Cerebellar cortex (tissue), 1 donor: ENCODE results near the gene HOPX.
"Not testable (repeated sequence)": the region's sequence is repeated elsewhere in the genome, so short reads cannot be mapped to it uniquely, and the experiment has no call there.

Experiments used
- DNase-seq: peaks from one replicate; pipeline ENCODE4 v3.0.0-alpha.2; 2015; ENCODE audit warnings: low spot score

The HOPX gene

GRCh38 chr4:56688094-56688647 is 7.1 kb upstream of the HOPX start:
- no peak for DNase-seq

DNA sequence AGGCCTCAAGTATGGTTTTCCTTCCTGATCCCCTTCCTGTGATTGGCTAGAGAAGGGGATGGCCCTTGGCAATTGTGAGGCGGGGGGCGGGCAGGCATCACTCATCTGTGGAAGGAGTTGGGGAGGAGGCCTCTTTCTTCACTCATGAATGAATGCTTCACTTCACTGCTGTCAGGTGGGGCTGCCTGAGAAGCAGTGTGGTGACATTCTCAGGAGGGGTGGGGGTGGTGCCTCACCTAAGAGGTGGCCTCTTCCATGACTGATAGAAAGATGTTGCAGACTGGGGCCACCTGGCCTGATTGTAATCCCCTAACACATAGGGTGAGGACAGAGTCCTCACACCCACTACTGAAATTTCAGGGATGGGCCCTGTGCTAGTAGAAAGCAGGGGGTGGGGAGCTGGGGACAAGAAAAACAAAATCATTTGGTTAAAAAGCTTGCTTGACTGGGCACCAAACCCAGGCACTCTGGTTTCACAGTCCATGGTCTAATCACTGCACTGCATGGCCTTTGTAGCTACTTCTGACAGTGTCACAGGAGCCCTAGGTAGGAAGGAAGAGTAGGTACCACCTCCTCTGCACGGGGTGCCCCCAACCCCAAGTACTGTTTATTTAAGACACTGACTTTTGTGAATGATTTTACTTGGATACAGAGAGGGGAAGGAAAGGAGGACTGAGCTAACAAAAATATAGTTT is 5.6 kb upstream of the HOPX start:
- no peak for DNase-seq

DNA sequence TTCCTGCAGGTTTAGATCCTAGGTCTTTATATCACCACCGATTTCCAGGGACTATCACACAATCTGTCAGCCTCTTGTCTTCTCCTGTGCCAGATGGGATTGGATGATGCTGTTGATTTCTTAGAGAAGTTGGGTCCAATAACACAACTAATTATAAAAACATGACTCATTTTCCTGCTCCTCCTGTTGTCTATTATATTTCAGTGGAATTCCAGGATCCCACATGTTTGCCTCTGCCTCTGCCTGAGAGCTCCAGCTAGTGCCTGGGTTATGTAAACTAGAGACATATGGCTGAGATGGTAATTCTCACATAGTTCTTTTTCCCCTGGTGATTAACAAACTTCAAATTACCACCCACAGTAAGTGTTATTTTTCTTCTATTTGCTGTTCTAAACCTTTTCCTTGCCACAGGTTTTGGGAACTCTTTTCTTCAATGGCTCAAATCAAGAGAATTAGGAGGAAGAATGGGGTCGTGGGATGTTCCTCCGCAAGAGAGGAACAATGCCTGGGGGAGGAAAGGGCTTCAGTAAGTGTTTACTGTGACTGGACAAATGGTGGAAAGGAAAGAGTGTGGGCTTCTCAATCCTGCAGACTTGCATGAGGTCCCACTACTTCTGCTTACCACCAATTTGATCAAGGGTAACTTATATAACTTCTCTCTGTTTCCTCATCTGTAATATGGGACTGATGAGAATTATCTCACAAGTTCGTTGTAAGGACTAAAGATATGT is 3.4 kb upstream of the HOPX start:
- DNase-seq = no peak

DNA sequence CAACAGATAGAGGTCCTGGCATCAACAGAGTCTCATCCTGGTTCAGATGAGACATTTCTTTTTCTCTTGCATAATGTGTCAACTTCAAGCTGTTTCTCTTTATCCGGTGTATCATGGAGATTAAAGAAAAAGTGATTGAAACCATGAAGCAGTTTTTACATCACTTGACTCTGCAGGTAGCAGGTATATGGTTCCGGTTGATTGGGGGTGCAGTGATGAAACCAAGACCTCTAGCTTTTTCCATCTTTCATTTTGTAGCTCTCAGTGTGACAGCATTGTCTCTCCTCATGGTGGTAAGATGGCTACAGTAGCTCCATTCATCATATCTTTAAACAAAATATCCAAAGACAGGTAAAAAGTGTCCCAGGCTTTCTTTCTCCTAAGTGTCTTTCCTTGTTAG is 2.4 kb upstream of the HOPX start:
- DNase-seq = no peak

DNA sequence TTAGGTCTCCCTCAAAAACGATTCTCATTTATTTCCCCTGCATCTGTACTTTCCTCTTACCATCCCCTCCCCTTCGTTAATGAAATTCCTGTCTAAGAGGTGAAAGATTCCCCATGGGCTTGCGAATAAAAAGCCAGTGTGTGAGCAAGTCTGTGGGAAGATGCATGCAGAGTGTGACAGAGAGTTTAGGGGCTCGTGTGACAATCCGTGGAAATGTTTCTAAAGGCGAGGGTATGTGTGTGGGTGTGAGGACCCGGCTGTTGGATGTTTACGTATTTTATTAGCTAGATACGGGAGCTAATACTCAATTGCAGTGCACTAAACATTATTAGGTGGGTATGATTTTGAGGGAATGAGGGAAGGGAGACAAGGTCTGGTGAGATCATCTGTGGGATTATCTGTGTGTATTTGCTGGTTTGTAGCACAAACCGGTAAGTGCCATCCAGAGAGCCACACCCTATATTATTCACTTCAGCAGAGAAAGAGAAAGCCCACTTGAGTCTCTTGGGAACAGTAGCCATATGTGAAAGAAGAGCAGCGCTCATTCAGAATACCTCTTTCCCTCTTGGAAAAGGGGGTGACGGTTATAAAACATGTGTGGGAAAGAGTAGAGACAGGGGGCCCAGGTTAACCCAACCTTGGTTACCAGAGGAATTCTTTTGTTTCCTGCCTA is 893 bp upstream of the HOPX start:
- DNase-seq = no peak

DNA sequence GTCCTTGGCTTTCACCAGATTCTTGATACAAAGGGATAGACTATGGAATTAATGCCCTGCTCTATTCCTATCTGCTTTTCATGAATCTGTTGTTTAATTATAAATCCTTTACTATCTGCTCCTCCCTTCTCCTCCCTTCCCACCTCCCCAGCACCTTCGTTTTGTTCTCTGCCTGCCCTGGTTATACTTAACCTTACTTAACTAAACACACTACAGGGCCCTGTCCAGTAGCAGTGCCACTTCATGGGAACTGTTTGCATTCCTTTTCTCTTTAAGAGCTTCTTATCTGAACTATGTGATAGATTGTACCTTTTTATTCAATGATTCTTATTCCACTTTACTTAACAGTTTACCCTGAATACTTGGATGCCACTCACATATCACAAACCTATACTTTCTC is 830 bp downstream of the HOPX start:
- DNase-seq = no peak

- no peak for DNase-seq
Measured at GRCh38 chr4:56677711-56678110, 3.4 kb downstream of the HOPX start.

DNA sequence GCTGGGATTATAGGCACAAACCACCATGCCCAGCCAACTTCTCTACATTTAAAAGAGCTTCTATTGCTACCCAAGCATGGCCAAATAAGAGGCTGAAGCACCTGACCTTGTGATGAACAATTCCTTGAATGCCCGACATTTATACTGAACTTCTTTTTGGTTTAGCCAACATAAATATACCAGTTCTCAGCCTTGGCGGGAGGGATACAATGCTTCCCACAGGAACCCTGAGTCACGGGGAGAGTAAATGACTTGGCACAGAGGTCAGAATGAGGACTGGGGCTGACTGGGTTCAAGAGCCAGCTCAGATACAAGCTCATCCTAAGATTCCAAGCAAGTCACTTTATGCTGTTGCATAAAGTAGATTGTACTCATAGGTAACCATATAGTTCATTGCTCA is 6.1 kb downstream of the HOPX start:
- no peak for DNase-seq

DNA sequence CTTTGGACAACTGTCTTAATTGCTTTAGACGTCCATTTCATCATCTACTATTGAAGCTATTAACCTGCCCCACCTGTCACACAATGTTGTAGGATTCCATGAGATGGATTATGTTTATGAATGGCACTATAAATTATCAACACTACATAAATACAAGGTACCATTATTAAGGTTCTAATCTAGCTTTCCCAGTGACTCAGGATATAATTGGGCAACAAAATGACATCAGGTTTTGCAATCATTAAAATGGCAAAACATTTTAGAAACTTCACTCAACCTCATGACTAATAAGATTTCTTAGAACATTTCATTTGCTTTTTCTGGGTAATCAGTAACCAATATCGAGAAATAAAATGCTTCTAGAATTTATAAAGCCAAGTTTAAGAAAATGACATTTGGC is 9.2 kb downstream of the HOPX start:
- no peak for DNase-seq

GRCh38 chr4:56671373-56671772 is 9.7 kb downstream of the HOPX start:
- no peak for DNase-seq

- no peak for DNase-seq
Measured at GRCh38 chr4:56668267-56668666, 12.8 kb downstream of the HOPX start.

DNA sequence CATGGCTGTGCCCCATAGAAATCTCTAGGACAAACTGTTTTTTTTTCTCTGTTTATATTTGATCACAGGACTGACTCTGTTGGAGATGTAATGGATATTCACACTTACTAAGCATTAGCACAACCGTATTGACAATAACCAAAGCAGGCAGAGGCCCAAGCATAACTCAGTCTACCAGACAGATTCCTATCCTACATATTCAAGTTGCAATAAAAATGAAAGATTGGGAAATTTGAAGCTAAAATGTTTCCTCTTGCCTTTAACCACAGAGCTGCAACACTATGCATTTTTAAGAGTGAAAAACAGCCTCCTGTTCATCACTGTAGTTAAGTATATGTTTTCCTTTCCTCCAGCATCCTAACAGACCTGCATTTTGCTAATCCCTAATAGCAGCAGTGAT is 13.7 kb downstream of the HOPX start:
- not testable (repeated sequence) for DNase-seq

DNA sequence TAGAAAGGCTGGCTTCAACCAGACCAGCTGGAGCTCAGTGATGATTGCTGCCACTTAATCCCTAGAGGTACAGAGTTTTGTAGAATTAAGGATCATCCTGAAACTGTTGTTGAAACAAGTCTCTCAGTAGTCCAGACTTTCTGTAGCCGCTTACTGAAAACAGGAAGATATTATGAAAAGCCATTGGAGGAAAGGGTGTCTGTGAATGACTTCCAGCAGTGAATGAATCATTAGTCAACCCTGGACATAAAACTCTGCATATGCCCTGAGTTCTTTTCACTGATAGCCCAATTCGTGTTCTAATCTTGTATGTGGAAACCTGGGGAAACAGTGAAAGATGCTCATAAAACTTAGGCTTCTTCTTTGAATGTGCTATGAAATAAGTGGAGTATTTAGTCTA is 14.8 kb downstream of the HOPX start:
- DNase-seq = no peak

GRCh38 chr4:56665781-56666180 is 15.3 kb downstream of the HOPX start:
- DNase-seq = no peak

- DNase-seq = no peak
Measured at GRCh38 chr4:56662782-56663468, 18.2 kb downstream of the HOPX start.

GRCh38 chr4:56659946-56660345 is 21.1 kb downstream of the HOPX start:
- DNase-seq = no peak

GRCh38 chr4:56658528-56658927 is 22.6 kb downstream of the HOPX start:
- no peak for DNase-seq

- DNase-seq = no peak
Measured at GRCh38 chr4:56657818-56658217, 23.3 kb downstream of the HOPX start.

DNA sequence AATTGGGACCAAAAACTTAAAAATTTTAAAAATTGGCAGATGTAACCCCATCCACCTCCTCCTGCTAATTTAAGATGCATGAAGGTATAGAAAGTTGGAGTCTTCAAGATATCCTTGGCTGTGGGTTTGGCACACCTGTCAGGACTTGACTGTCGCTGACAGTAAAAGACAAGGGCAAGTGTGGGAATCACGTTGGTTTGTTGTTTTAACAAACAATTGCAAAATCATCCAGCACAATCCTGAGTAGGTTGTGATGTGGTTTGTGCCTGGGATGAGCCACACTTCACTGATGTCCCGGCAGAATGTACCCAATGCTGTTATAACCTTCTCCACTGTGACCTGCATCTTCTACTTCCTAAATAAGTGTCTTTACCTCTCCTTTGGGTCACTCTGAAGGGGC is 24.0 kb downstream of the HOPX start:
- DNase-seq = no peak

DNA sequence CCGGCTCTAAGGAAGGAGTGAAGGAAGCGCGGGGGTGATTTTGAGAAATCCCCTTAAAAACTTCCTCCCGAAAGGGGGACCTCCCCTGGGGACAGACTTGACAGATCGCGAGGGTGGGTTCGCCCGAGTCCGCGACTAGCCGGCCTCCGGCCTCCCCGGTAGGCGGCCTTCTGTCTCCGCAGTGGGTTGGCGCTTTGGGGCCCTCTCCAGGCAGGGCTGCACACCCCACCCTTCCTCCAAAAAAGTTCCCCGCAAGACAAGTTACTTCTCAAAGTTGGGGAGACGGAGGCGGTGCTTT is 24.8 kb downstream of the HOPX start:
- DNase-seq = no peak

DNA sequence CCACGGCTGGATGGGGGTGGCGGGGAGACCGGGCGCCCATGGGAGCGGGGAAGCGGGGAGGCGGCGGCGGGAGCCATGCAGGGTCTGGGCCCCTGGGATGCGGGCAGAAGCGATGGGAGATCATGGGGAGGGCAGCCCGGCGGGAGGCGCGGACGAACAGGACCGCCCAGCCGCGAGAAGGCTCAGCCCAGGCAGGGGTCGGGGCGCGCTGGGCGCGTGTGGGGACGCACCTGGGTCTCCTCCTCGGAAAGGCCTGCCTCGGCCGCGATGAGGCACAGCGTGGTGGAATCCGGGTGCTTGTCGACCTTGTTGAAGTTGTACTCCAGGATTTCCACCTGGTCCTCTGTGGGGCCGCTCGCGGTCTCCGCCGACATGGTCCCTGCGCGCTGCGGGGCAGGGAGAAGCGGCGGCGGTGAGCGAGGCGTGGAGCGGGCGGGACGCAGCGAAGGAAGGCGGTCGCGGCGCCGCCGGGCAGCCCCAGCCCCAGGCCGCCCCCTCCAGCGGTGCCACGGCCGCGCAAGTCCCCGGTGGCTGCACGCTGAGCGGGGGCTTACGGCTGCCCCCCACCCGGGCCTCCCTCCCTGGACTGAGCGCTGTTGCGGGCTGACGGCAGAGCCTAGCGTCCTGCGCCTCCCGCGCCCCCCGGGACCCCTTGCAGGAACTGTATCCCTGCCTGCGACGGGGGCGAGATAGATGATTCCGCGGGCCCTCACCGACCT is 25.3 kb downstream of the HOPX start:
- no peak for DNase-seq

DNA sequence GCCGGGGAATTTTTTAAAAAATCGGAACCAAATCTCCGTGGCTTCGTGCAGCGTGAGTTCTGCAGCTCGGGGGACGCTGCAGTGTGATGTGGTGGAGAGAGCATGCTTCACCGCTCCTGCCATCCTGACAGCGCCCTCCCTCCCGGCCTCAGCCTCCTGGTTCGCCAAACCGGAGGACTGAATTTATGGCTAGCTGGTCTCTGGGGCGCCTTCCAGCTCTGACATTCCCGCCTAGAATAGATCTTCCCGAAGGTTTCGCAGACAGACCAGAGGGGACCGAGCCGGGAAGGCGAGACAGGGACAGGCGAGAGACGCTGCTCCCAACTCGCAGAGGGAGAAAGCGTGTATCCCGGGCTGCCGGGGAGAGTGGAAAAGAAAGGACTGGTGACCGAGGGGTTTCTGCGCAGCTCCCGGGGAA is 25.9 kb downstream of the HOPX start:
- DNase-seq = no peak
